GM21528 (cell line): Measurements from ENCODE around the gene NGFR.
"Not testable (repeated sequence)": the region's sequence is repeated elsewhere in the genome, so short reads cannot be mapped to it uniquely, and the experiment has no call there.

Experiments
- ATAC-seq: cut with Tn5 transposase; IDR thresholded peaks from one replicate; pipeline ENCODE4 v1.9.1; 2021; ENCODE audit warnings: mild to moderate bottlenecking, moderate library complexity; ENCODE audit not compliant: unreplicated experiment, low FRiP score

The NGFR gene

GRCh38 chr17:49494399-49494985 lies 601 bp upstream of the NGFR start:
- ATAC-seq = no peak

- no peak for ATAC-seq
Measured at GRCh38 chr17:49495842-49496182, 719 bp downstream of the NGFR start.

GRCh38 chr17:49496183-49496866 lies 1.2 kb downstream of the NGFR start:
- ATAC-seq = no peak

GRCh38 chr17:49496867-49497147 lies 1.7 kb downstream of the NGFR start:
- ATAC-seq = no peak

GRCh38 chr17:49497148-49498028 lies 2.3 kb downstream of the NGFR start:
- no peak for ATAC-seq

- ATAC-seq = no peak
Measured at GRCh38 chr17:49498029-49498615, 3.0 kb downstream of the NGFR start.

GRCh38 chr17:49501496-49501895 lies 6.4 kb downstream of the NGFR start:
- no peak for ATAC-seq

GRCh38 chr17:49502254-49502653 lies 7.2 kb downstream of the NGFR start:
- ATAC-seq = no peak

- ATAC-seq = not testable (repeated sequence)
Measured at GRCh38 chr17:49502680-49503079, 7.6 kb downstream of the NGFR start.

- ATAC-seq = no peak
Measured at GRCh38 chr17:49504369-49504768, 9.3 kb downstream of the NGFR start.

- ATAC-seq = no peak
Measured at GRCh38 chr17:49505854-49506253, 10.8 kb downstream of the NGFR start.

GRCh38 chr17:49506282-49506681 lies 11.2 kb downstream of the NGFR start:
- ATAC-seq = no peak

GRCh38 chr17:49508061-49508865 lies 13.2 kb downstream of the NGFR start:
- ATAC-seq = no peak

GRCh38 chr17:49508866-49509587 lies 13.9 kb downstream of the NGFR start:
- ATAC-seq = no peak

- ATAC-seq = no peak
Measured at GRCh38 chr17:49509588-49509917, 14.5 kb downstream of the NGFR start.

GRCh38 chr17:49510059-49510719 lies 15.1 kb downstream of the NGFR start:
- ATAC-seq = no peak

- no peak for ATAC-seq
Measured at GRCh38 chr17:49510720-49511110, 15.6 kb downstream of the NGFR start.

- ATAC-seq = no peak
Measured at GRCh38 chr17:49511810-49512209, 16.7 kb downstream of the NGFR start.

GRCh38 chr17:49512296-49513043 lies 17.4 kb downstream of the NGFR start:
- ATAC-seq = no peak
